SK-N-SH (cell line): ENCODE measurements around the gene PNKP. TPM values are rescaled to one million over a fixed set of nuclear protein-coding genes. Genes with fewer than 3 reads are reported as not detected.

Experiments used
- CTCF ChIA-PET: fragments of 300-600, 350-600 bp; formaldehyde crosslinking; extraction: SDS; loops from one replicate; lab custom pipeline; 2021; lab: Yijun Ruan, JAX
- POLR2A ChIA-PET: fragments of 350-600 bp; sonication (Branson Sonifier 250); formaldehyde crosslinking; extraction: SDS; loops from one replicate; lab custom pipeline; 2020; ENCODE audit warnings: antibody characterized with exemption, inconsistent platforms; lab: Yijun Ruan, JAX
- DNase-seq: peaks from one replicate; pipeline ENCODE4 v3.0.0; 2012
- H2AFZ ChIP-seq: fragments of 200-600 bp; sonication (generic); 2 replicates; pipeline ENCODE4 v1.8.1; 2016; ENCODE audit warnings: antibody characterized with exemption, mild to moderate bottlenecking, low read depth
- H3F3A ChIP-seq: fragments of 200-600 bp; sonication (generic); replicated peaks from 2 replicates; pipeline ENCODE3; 2016; ENCODE audit warnings: antibody characterized with exemption, mild to moderate bottlenecking; ENCODE audit not compliant: insufficient read depth
- H3K27ac ChIP-seq, 2 experiments: fragments of 200-500 bp in 1 of 2; fragments of 200-600 bp in 1 of 2; sonication (Bioruptor generic) in 1 of 2; sonication (generic), shearing (Covaris generic) in 1 of 2; 2 replicates each; pipeline versions ENCODE4 v1.5.1 to v1.6.1; 2014 to 2016; ENCODE audit warnings: low read depth in 2 of 2, inconsistent platforms in 1 of 2, low read length in 1 of 2, mild to moderate bottlenecking in 1 of 2, mixed read lengths in 1 of 2
- H3K27me3 ChIP-seq: fragments of 200-600 bp; sonication (generic), shearing (Covaris generic); 2 replicates; pipeline ENCODE4 v1.6.1; 2016; ENCODE audit warnings: mixed run types; ENCODE audit not compliant: insufficient read depth
- H3K36me3 ChIP-seq, 2 experiments: fragments of 200-500 bp in 1 of 2; fragments of 200-600 bp in 1 of 2; sonication (Bioruptor generic) in 1 of 2; sonication (generic) in 1 of 2; replicated peaks in 1 of 2; 2 replicates each; pipeline versions ENCODE3 to v1.5.1; 2014 to 2016; ENCODE audit warnings: low read length in 1 of 2, mild to moderate bottlenecking in 1 of 2; ENCODE audit not compliant: insufficient read depth in 2 of 2, control insufficient read depth in 1 of 2
- H3K4me1 ChIP-seq, 2 experiments: fragments of 200-500 bp in 1 of 2; fragments of 200-600 bp in 1 of 2; sonication (Bioruptor generic) in 1 of 2; sonication (generic), shearing (Covaris generic) in 1 of 2; 2 replicates each; pipeline versions ENCODE4 v1.5.1 to v1.6.1; 2014 to 2016; ENCODE audit warnings: low read depth in 1 of 2, low read length in 1 of 2, mixed run types in 1 of 2; ENCODE audit not compliant: insufficient read depth in 2 of 2, control insufficient read depth in 1 of 2
- H3K4me2 ChIP-seq: fragments of 200-600 bp; sonication (generic), shearing (Covaris generic); 2 replicates; pipeline ENCODE4 v1.6.1; 2017; ENCODE audit warnings: mixed run types
- H3K4me3 ChIP-seq, 2 experiments: fragments of 200-500 bp in 1 of 2; fragments of 200-600 bp in 1 of 2; sonication (Bioruptor generic) in 1 of 2; sonication (generic), shearing (Covaris generic) in 1 of 2; 2 replicates each; pipeline versions ENCODE4 v1.5.1 to v1.8.1; 2014 to 2016; ENCODE audit warnings: low read depth in 2 of 2, inconsistent platforms in 1 of 2, low read length in 1 of 2, mild to moderate bottlenecking in 1 of 2, mixed read lengths in 1 of 2, moderate library complexity in 1 of 2
- H3K79me2 ChIP-seq: fragments of 200-600 bp; sonication (generic); 2 replicates; pipeline ENCODE4 v1.8.1; 2017; ENCODE audit warnings: mild to moderate bottlenecking; ENCODE audit not compliant: insufficient read depth
- H3K9ac ChIP-seq: fragments of 200-600 bp; sonication (generic); 2 replicates; pipeline ENCODE4 v1.6.1; 2017; ENCODE audit warnings: mixed run types
- H3K9me2 ChIP-seq: fragments of 200-600 bp; sonication (generic); 2 replicates; pipeline ENCODE4 v1.6.1; 2017; ENCODE audit warnings: mixed run types
- H3K9me3 ChIP-seq: fragments of 200-600 bp; sonication (generic); 2 replicates; pipeline ENCODE4 v1.6.1; 2017; ENCODE audit warnings: mixed run types, mild to moderate bottlenecking, moderate library complexity
- H4K20me1 ChIP-seq: fragments of 200-600 bp; sonication (generic); 2 replicates; pipeline ENCODE4 v1.6.1; 2017; ENCODE audit warnings: mild to moderate bottlenecking, mixed run types; ENCODE audit not compliant: insufficient read depth
- CHD2 ChIP-seq: fragments of 150-350 bp; IDR thresholded peaks from 2 replicates; pipeline ENCODE4 v1.6.1; 2018; ENCODE audit warnings: low read length; ENCODE audit not compliant: partially characterized antibody
- EZH2phosphoT487 ChIP-seq: fragments of 200-600 bp; sonication (generic); IDR thresholded peaks from 2 replicates; pipeline ENCODE4 v1.6.1; 2017; ENCODE audit warnings: low read depth, mixed run types, mild to moderate bottlenecking, antibody characterized with exemption, moderate library complexity, borderline replicate concordance
- FOSL2 ChIP-seq: IDR thresholded peaks from 2 replicates; pipeline ENCODE4 v1.4.0; 2012; ENCODE audit warnings: low read depth, mild to moderate bottlenecking, moderate library complexity, borderline replicate concordance
- FOXM1 ChIP-seq: IDR thresholded peaks from 2 replicates; pipeline ENCODE4 v1.4.0; 2012; ENCODE audit warnings: low read depth, mild to moderate bottlenecking
- GABPA ChIP-seq: IDR thresholded peaks from 2 replicates; pipeline ENCODE4 v1.4.0; 2012; ENCODE audit warnings: low read depth, mild to moderate bottlenecking
- GATA2 ChIP-seq: sonication (generic); formaldehyde crosslinking; IDR thresholded peaks from 2 replicates; pipeline ENCODE4 v1.5.0; 2020; ENCODE audit warnings: mild to moderate bottlenecking, missing genetic modification reagents
- MEF2A ChIP-seq: IDR thresholded peaks from 2 replicates; pipeline ENCODE4 v1.4.0; 2012; ENCODE audit warnings: low read depth, borderline replicate concordance
- MXI1 ChIP-seq: IDR thresholded peaks from 2 replicates; pipeline ENCODE4 v1.6.1; 2012; ENCODE audit warnings: mild to moderate bottlenecking, low read depth, low read length, improper control_type of control experiment
- POLR2AphosphoS5 ChIP-seq: IDR thresholded peaks from 2 replicates; pipeline ENCODE4 v1.6.1; 2012; ENCODE audit warnings: low read depth, low read length
- RAD21 ChIP-seq: IDR thresholded peaks from 2 replicates; pipeline ENCODE4 v1.6.1; 2012; ENCODE audit warnings: mild to moderate bottlenecking, low read length
- RCOR1 ChIP-seq: fragments of 150-350 bp; IDR thresholded peaks from 2 replicates; pipeline ENCODE4 v1.6.1; 2017; ENCODE audit warnings: antibody characterized with exemption, low read length
- RFX5 ChIP-seq: IDR thresholded peaks from 2 replicates; pipeline ENCODE4 v1.6.1; 2012; ENCODE audit warnings: mild to moderate bottlenecking, improper control_type of control experiment, low read length
- RXRA ChIP-seq: IDR thresholded peaks from 2 replicates; pipeline ENCODE4 v1.4.0; 2012; ENCODE audit warnings: low read depth, mild to moderate bottlenecking, borderline replicate concordance
- SIN3A ChIP-seq: IDR thresholded peaks from 2 replicates; pipeline ENCODE4 v1.6.1; 2012; ENCODE audit warnings: low read depth, mild to moderate bottlenecking, low read length, moderate library complexity, borderline replicate concordance
- SMC3 ChIP-seq: IDR thresholded peaks from 2 replicates; pipeline ENCODE4 v1.6.1; 2012; ENCODE audit warnings: low read depth, low read length, improper control_type of control experiment
- TAF1 ChIP-seq: IDR thresholded peaks from 2 replicates; pipeline ENCODE4 v1.6.1; 2012; ENCODE audit warnings: low read depth, mild to moderate bottlenecking, low read length, moderate library complexity, borderline replicate concordance
- TEAD4 ChIP-seq: IDR thresholded peaks from 2 replicates; pipeline ENCODE4 v1.4.0; 2012; ENCODE audit warnings: mild to moderate bottlenecking, borderline replicate concordance; ENCODE audit not compliant: insufficient read depth
- YY1 ChIP-seq: IDR thresholded peaks from 2 replicates; pipeline ENCODE4 v1.4.0; 2012; ENCODE audit warnings: low read depth, mild to moderate bottlenecking
- WGBS: methylation state at CpG from one replicate; pipeline ENCODE4 v1.1.6; 2017; ENCODE audit warnings: low lambda C conversion rate; 5-methylcytosine and 5-hydroxymethylcytosine counted together
- polyA plus RNA-seq, 3 experiments: library from polyadenylated mRNA; depleted of rRNA; stranded (reverse); fragments of >200 nt; gene quantifications; 2 replicates each; pipeline ENCODE4 v1.2.3, GENCODE V29; 2012
- TF ChIP-seq, protein P1 (sequence below): fragments of 150-350 bp; IDR thresholded peaks from 2 replicates; pipeline ENCODE4 v1.6.1; 2017; ENCODE audit warnings: antibody characterized with exemption, low read length, low read depth, borderline replicate concordance
- TF ChIP-seq, protein P2 (sequence below): fragments of 150-350 bp; IDR thresholded peaks from 2 replicates; pipeline ENCODE4 v1.6.1; 2016; ENCODE audit warnings: mild to moderate bottlenecking, low read depth, low read length
- TF ChIP-seq, protein P3 (sequence below): IDR thresholded peaks from 2 replicates; pipeline ENCODE4 v1.4.0; 2012; ENCODE audit warnings: low read depth
- TF ChIP-seq, protein P4 (sequence below): IDR thresholded peaks from 2 replicates; pipeline ENCODE4 v1.6.1; 2012; ENCODE audit warnings: mild to moderate bottlenecking, low read depth, low read length, moderate library complexity
- TF ChIP-seq, protein P5 (sequence below): IDR thresholded peaks from 2 replicates; pipeline ENCODE4 v1.4.0; 2012; ENCODE audit warnings: low read depth, borderline replicate concordance

Gene PNKP
- polyA plus RNA-seq, 1 of the 3 experiments (the other 2 are of a cell fraction), result 52.0 TPM

DNA sequence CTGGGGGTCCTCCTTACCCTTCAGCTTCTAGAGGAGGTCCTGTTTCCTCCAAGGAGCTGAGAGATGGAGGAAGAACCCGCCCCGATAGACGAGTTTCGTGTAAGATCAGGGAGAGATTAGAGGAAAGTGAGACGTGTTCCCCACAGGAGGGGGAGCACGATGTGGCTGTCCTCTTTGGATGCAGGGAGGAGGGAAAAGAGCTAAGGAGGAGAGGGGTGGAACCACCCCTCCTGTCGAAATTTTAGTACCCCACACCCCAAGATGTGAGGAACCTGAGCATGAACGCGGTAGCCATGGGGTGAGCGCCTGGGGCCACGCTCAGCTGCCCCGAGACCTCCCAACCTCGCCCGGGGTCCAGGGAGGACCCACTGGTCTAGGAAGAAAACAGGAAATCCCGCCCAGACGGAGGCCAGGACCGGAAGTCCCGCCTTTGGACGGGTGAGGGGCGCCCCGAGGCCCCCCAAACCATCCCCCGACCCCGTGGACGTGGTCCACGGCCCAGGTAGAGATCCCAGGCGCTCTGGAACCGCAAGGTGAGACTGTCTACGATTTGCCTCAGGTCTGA, 8.6 kb upstream of the PNKP start:
- H3K79me2 ChIP-seq, result peaks cover 55% of the 10 kb centered on the region
- peaks cover 7 to 30% of the 10 kb centered on the region in 2 experiments; a peak in 3 of 4 replicates for H3K4me1 ChIP-seq
- peaks cover 18 to 40% of the 10 kb centered on the region in 2 experiments for H3K36me3 ChIP-seq
- H3K9ac ChIP-seq, result peak overlapping the region; percentile 97
- H3F3A ChIP-seq, result no peaks in the 10 kb centered on the region
- no peaks in the 10 kb centered on the region for H3K27me3 ChIP-seq
- CTCF ChIA-PET, result interaction anchor here (1.0 to 1.1 kb wide), 2 partner anchors 13 to 14 kb away, joined by 4 to 6 read pairs; no protein-coding TSS in a partner anchor
- TF ChIP-seq MEF2A, result no peak
- TF ChIP-seq SIN3A, result no peak
- TF ChIP-seq TEAD4, result no peak
- TF ChIP-seq, protein P1, sequence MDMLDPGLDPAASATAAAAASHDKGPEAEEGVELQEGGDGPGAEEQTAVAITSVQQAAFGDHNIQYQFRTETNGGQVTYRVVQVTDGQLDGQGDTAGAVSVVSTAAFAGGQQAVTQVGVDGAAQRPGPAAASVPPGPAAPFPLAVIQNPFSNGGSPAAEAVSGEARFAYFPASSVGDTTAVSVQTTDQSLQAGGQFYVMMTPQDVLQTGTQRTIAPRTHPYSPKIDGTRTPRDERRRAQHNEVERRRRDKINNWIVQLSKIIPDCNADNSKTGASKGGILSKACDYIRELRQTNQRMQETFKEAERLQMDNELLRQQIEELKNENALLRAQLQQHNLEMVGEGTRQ, result no peak
- TF ChIP-seq RXRA, result no peak
- no peak for TF ChIP-seq TAF1
- no peak for TF ChIP-seq FOSL2
- TF ChIP-seq CHD2, result no peak
- no peak for TF ChIP-seq GATA2 (CRISPR knock-in tag)
- TF ChIP-seq, protein P2, sequence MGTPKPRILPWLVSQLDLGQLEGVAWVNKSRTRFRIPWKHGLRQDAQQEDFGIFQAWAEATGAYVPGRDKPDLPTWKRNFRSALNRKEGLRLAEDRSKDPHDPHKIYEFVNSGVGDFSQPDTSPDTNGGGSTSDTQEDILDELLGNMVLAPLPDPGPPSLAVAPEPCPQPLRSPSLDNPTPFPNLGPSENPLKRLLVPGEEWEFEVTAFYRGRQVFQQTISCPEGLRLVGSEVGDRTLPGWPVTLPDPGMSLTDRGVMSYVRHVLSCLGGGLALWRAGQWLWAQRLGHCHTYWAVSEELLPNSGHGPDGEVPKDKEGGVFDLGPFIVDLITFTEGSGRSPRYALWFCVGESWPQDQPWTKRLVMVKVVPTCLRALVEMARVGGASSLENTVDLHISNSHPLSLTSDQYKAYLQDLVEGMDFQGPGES, result no peak
- no peak for TF ChIP-seq RCOR1
- no peak for TF ChIP-seq EZH2phosphoT487
- TF ChIP-seq YY1, result no peak
- TF ChIP-seq, protein P3, sequence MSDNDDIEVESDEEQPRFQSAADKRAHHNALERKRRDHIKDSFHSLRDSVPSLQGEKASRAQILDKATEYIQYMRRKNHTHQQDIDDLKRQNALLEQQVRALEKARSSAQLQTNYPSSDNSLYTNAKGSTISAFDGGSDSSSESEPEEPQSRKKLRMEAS, result 0 out of 2 replicates have a peak, but pooled peaks have one; percentile 0
- TF ChIP-seq GABPA, result peak; percentile 87
- TF ChIP-seq, protein P4, sequence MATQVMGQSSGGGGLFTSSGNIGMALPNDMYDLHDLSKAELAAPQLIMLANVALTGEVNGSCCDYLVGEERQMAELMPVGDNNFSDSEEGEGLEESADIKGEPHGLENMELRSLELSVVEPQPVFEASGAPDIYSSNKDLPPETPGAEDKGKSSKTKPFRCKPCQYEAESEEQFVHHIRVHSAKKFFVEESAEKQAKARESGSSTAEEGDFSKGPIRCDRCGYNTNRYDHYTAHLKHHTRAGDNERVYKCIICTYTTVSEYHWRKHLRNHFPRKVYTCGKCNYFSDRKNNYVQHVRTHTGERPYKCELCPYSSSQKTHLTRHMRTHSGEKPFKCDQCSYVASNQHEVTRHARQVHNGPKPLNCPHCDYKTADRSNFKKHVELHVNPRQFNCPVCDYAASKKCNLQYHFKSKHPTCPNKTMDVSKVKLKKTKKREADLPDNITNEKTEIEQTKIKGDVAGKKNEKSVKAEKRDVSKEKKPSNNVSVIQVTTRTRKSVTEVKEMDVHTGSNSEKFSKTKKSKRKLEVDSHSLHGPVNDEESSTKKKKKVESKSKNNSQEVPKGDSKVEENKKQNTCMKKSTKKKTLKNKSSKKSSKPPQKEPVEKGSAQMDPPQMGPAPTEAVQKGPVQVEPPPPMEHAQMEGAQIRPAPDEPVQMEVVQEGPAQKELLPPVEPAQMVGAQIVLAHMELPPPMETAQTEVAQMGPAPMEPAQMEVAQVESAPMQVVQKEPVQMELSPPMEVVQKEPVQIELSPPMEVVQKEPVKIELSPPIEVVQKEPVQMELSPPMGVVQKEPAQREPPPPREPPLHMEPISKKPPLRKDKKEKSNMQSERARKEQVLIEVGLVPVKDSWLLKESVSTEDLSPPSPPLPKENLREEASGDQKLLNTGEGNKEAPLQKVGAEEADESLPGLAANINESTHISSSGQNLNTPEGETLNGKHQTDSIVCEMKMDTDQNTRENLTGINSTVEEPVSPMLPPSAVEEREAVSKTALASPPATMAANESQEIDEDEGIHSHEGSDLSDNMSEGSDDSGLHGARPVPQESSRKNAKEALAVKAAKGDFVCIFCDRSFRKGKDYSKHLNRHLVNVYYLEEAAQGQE, result no peak
- TF ChIP-seq MXI1, result 0 out of 2 replicates have a peak, but pooled peaks have one; percentile 12
- TF ChIP-seq FOXM1, result no peak
- no peak for TF ChIP-seq SMC3
- no peak for TF ChIP-seq RAD21
- TF ChIP-seq, protein P5, sequence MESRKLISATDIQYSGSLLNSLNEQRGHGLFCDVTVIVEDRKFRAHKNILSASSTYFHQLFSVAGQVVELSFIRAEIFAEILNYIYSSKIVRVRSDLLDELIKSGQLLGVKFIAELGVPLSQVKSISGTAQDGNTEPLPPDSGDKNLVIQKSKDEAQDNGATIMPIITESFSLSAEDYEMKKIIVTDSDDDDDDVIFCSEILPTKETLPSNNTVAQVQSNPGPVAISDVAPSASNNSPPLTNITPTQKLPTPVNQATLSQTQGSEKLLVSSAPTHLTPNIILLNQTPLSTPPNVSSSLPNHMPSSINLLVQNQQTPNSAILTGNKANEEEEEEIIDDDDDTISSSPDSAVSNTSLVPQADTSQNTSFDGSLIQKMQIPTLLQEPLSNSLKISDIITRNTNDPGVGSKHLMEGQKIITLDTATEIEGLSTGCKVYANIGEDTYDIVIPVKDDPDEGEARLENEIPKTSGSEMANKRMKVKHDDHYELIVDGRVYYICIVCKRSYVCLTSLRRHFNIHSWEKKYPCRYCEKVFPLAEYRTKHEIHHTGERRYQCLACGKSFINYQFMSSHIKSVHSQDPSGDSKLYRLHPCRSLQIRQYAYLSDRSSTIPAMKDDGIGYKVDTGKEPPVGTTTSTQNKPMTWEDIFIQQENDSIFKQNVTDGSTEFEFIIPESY, result no peak
- TF ChIP-seq POLR2AphosphoS5, result peak; percentile 84
- no peak for TF ChIP-seq RFX5
- 2% methylated on average over 22 of the region's 28 CpGs for whole genome bisulfite sequencing
- H4K20me1 ChIP-seq, result no peaks in the 10 kb centered on the region
- peak overlapping the region; percentile 83; the same call in 1 of the 2 replicates for H2AFZ ChIP-seq
- peak overlapping the region; percentile 74 to 99 for H3K4me3 ChIP-seq
- peak overlapping the region; percentile 96 to 99 for H3K27ac ChIP-seq
- POLR2A ChIA-PET, result interaction anchor here (1.1 to 3.5 kb wide), 5 partner anchors 8 to 234 kb away, joined by 3 to 22 read pairs (median 8); partner anchors contain the start of genes NUP62, PNKP, PTOV1 and SCAF1
- peak overlapping the region; percentile 95 for H3K4me2 ChIP-seq
- H3K9me3 ChIP-seq, result no peaks in the 10 kb centered on the region
- H3K9me2 ChIP-seq, result no peaks in the 10 kb centered on the region
- DNase-seq, result peak; percentile 82
